Fibroblast of the aortic adventitia (primary cell): Measurements from ENCODE around the gene CCDC159. TPM values are rescaled to one million over a fixed set of nuclear protein-coding genes. Genes with fewer than 3 reads are reported as not detected.

ENCODE experiments used
- DNase-seq: peaks from one replicate; pipeline ENCODE4 v3.0.0-alpha.2; 2010; ENCODE audit warnings: low read depth
- H3K4me3 ChIP-seq: 2 replicates; pipeline ENCODE4 v1.5.1; 2011; ENCODE audit warnings: low read depth, mild to moderate bottlenecking, control low read depth, low read length, moderate library complexity
- CTCF ChIP-seq: IDR thresholded peaks from 2 replicates; pipeline ENCODE4 v1.5.1; 2011; ENCODE audit warnings: mild to moderate bottlenecking, low read length, control low read depth, inconsistent platforms; ENCODE audit not compliant: insufficient read depth
- total RNA-seq: library from RNA; depleted of rRNA; stranded (reverse); fragments of >200 nt; gene quantifications from 2 replicates; pipeline ENCODE4 v1.2.3, GENCODE V29; 2012; ENCODE audit warnings: low replicate concordance

The CCDC159 gene
- total RNA-seq, 1 donor = 12.2 TPM

- DNase-seq = peak; percentile 79
- TF ChIP-seq CTCF = no peak
- peak within 1 kb of the TSS; percentile 94 for H3K4me3 ChIP-seq
Measured at GRCh38 chr19:11355160-11356073, 9.1 kb downstream of the CCDC159 start, which contains the start of gene PLPPR2. Gene PLPPR2 (plus strand): TSS chr19:11355432. CDS start chr19:11357674, 2,242 bp downstream.

DNA sequence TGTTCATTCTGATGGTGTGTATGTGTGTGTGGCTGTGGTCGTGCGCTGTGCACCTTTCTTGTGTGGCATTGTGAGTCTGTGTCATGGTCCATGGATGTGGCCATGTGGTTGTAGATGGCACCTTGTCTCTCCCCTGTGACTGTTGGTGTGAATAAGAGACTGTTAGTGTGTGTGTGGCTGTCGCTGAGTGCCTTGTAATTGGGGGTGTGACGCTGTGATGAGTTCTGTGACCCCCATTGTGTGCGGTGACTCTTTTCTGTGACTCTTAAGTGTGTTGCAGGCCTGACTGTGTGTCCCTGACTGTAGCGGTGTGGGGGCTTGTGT, 9.7 kb downstream of the CCDC159 start:
- no peak for DNase-seq
- H3K4me3 ChIP-seq = peak overlapping the region; percentile 94
- no peak for TF ChIP-seq CTCF

DNA sequence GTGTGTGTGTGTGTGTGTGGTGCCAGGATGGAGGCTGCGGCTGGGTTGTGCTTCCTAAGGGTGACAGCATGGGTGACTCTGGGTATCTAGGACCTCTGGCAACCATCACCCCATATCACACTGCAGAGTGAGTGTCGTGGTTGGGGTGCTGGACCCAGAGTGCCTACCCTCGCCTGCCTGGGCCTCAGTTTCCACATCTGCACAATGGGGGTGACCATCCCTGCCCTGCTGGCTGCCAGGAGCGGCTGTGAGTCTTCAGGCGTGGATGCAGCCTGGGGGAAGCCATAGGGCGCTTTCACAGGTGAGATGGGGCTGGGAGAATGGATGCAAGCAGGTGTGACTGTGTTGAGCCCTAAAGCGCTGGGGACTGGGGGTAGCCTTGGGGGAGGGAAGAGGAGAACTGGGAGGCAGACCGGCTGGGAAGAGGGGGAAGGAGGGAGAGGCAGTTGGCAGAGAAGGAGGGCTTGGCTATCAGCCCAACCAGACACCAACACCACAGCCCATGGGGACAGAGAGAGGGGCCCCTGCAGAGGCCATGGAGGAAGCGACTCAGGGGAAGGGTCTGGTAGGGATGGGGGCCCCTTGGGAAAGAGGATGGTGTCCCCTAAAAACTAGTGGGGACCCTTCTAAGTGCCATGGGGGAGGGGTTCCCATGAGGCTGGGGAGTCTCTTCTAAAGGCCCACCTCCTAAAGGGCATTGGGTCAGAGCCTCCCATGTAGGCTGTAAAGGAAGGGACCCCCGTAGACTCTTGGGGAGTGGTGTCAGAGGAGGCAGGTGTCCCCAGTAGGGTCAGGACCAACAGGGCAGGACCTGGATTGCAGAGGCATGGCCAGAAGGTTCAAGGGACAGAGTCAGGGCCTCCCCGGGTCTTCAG, 10.6 kb downstream of the CCDC159 start:
- peak overlapping the region; percentile 18 for H3K4me3 ChIP-seq
- DNase-seq = no peak
- no peak for TF ChIP-seq CTCF

GRCh38 chr19:11359421-11359820, 13.1 kb downstream of the CCDC159 start:
- no peak overlapping the region for H3K4me3 ChIP-seq
- TF ChIP-seq CTCF = no peak
- DNase-seq = no peak

DNA sequence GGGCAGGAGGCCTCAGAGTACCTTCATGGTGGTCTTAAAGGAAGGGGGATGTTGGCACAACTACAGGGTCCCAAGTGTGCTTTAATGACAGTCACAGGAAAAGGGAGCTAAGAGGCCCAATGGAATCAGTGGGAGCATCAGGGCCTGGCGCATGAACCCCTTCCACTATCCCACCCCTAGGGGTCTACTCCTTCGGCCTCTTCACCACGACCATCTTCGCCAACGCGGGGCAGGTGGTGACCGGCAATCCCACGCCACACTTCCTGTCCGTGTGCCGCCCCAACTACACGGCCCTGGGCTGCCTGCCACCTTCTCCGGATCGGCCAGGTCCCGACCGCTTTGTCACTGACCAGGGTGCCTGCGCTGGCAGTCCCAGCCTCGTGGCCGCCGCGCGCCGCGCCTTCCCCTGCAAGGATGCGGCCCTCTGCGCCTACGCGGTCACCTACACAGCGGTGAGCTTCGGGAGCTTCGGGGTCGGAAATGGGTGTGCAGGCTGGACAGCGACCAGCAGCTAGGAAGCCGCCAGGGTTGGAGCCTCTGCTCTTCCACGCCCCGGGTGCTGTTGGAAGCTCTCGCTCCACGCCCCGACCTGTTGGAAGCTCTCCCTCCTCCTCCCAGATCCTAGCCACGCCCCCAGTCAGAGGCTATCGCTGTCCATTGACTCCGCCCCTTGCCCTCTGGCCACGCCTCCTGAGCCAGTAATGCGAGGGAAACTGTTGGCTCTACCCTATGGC, 14.9 kb downstream of the CCDC159 start:
- DNase-seq = no peak
- TF ChIP-seq CTCF = no peak
- H3K4me3 ChIP-seq = no peak overlapping the region
